ENCODE data around the gene TMEM258.

The TMEM258 gene

DNA sequence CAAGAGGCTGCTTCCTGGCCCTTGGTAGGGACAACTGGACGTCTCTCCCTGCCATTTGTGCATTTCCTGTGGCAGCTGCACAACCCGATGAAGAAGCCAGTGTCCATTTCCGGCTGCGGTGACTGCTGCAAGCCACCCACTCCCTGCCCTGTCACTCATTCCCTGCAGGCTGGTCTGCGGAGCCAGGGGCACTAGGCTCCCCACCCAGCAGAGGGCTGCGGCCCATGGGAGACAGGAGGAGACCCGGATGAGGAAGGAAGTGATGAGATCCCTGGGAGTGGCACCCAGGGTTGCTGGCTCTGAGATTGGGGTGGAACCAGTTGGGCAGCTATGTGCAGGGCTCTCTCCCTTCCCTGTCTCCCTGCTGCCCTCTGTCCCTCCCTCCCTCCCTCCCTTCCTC lies 50.0 kb downstream of the TMEM258 start:
- H3K27ac ChIP-seq (ENCODE audit: low read depth, low read length) = no peak overlapping the region
- H3K4me1 ChIP-seq (ENCODE audit: control insufficient read depth in 1 of 2, insufficient read depth in 2 of 2, low read length in 2 of 2) = peaks cover 4 to 5% of the 10 kb centered on the region in 2 donors
- H3K27me3 ChIP-seq (ENCODE audit: control insufficient read depth in 1 of 2, insufficient read depth in 2 of 2, low read length in 2 of 2) = no peaks in the 10 kb centered on the region
- H3K9ac ChIP-seq (ENCODE audit: low read depth in 1 of 2, low read length in 2 of 2) = no peak overlapping the region
- H3K4me3 ChIP-seq (ENCODE audit: low read depth in 1 of 2, low read length in 2 of 2) = no peak overlapping the region
- peaks cover 3 to 27% of the 10 kb centered on the region in 2 donors for H3K36me3 ChIP-seq (ENCODE audit: control insufficient read depth in 1 of 2, insufficient read depth in 2 of 2, low read length in 2 of 2)
- H3K9me3 ChIP-seq (ENCODE audit: control insufficient read depth in 1 of 2, low read length in 2 of 2) = no peaks in the 10 kb centered on the region

DNA sequence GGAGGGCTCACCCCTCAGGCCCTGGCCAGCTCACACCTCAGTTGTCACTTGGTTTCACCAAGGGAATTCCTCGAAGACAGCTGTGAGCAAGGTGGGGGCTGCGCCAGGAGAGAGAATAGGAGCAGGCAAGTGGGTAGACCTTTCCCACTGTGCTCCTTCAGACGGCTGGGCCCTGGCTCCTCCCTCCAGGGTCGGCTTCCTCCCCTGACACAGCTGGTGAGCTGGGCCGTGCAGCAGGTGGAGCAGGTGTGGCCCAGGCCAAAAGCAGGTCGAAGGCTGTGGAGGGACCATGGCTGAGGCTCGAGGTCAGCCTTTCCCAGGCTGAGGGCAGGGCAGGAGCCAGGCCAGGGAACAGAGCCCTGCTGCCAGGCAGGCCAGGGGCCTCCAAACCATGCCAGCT lies 52.4 kb downstream of the TMEM258 start:
- H3K36me3 ChIP-seq (ENCODE audit: control insufficient read depth in 1 of 2, insufficient read depth in 2 of 2, low read length in 2 of 2) = peaks cover 3 to 33% of the 10 kb centered on the region in 2 donors

GRCh38 chr11:61739413-61739812 lies 53.0 kb downstream of the TMEM258 start:
- H3K36me3 ChIP-seq (ENCODE audit: control insufficient read depth in 1 of 2, insufficient read depth in 2 of 2, low read length in 2 of 2) = peaks cover 3 to 33% of the 10 kb centered on the region in 2 donors
- H3K9ac ChIP-seq (ENCODE audit: low read depth in 1 of 2, low read length in 2 of 2) = no peak overlapping the region
- no peaks in the 10 kb centered on the region for H3K27me3 ChIP-seq (ENCODE audit: control insufficient read depth in 1 of 2, insufficient read depth in 2 of 2, low read length in 2 of 2)
- H3K4me3 ChIP-seq (ENCODE audit: low read depth in 1 of 2, low read length in 2 of 2) = no peak overlapping the region
- H3K27ac ChIP-seq (ENCODE audit: low read depth, low read length) = no peak overlapping the region
- H3K9me3 ChIP-seq (ENCODE audit: control insufficient read depth in 1 of 2, low read length in 2 of 2) = no peaks in the 10 kb centered on the region
- no peaks in the 10 kb centered on the region for H3K4me1 ChIP-seq (ENCODE audit: control insufficient read depth in 1 of 2, insufficient read depth in 2 of 2, low read length in 2 of 2)

More for the DNA sequence above, 52.4 kb downstream of the TMEM258 start:
- Histone ChIP-seq H3K27me3 (ENCODE audit: control insufficient read depth in 1 of 2, insufficient read depth in 2 of 2, low read length in 2 of 2) (no peaks in the 10 kb centered on the region), H3K4me3 (ENCODE audit: low read depth in 1 of 2, low read length in 2 of 2) (no peak overlapping the region), H3K9me3 (ENCODE audit: control insufficient read depth in 1 of 2, low read length in 2 of 2) (no peaks in the 10 kb centered on the region), H3K9ac (ENCODE audit: low read depth in 1 of 2, low read length in 2 of 2) (no peak overlapping the region), H3K4me1 (ENCODE audit: control insufficient read depth in 1 of 2, insufficient read depth in 2 of 2, low read length in 2 of 2) (no peaks in the 10 kb centered on the region), H3K27ac (ENCODE audit: low read depth, low read length) (no peak overlapping the region)
